Nephron (organoid): Measurements from ENCODE around the gene SNX3.

ENCODE experiments used
- H3K27ac Mint-ChIP-seq, 3 experiments: 2 replicates each; pipeline ENCODE4 v1.8.0; 2020; ENCODE audit warnings: mixed read lengths in 3 of 3, mild to moderate bottlenecking in 2 of 3, moderate library complexity in 1 of 3
- H3K27me3 Mint-ChIP-seq: 2 replicates; pipeline ENCODE4 v1.8.0; 2021; ENCODE audit warnings: low read depth, mild to moderate bottlenecking, moderate library complexity, mixed read lengths
- H3K36me3 Mint-ChIP-seq: 2 replicates; pipeline ENCODE4 v1.8.0; 2020; ENCODE audit warnings: low read depth, mixed read lengths
- H3K4me1 Mint-ChIP-seq: 2 replicates; pipeline ENCODE4 v1.8.0; 2020; ENCODE audit warnings: mixed read lengths
- H3K4me3 Mint-ChIP-seq, 3 experiments: 2 replicates each; pipeline ENCODE4 v1.8.0; 2020; ENCODE audit warnings: mild to moderate bottlenecking in 3 of 3, mixed read lengths in 3 of 3, moderate library complexity in 2 of 3
- H3K9me3 Mint-ChIP-seq: 2 replicates; pipeline ENCODE4 v1.8.0; 2020; ENCODE audit warnings: mixed read lengths
- TF ChIP-seq, protein P1 (sequence below), 3 experiments: fragments of 200-600 bp; sonication (generic); IDR thresholded peaks; one replicate each; pipeline ENCODE4 v1.5.0; 2021; ENCODE audit warnings: antibody characterized with exemption in 3 of 3; ENCODE audit not compliant: unreplicated experiment in 3 of 3

SNX3 gene

DNA sequence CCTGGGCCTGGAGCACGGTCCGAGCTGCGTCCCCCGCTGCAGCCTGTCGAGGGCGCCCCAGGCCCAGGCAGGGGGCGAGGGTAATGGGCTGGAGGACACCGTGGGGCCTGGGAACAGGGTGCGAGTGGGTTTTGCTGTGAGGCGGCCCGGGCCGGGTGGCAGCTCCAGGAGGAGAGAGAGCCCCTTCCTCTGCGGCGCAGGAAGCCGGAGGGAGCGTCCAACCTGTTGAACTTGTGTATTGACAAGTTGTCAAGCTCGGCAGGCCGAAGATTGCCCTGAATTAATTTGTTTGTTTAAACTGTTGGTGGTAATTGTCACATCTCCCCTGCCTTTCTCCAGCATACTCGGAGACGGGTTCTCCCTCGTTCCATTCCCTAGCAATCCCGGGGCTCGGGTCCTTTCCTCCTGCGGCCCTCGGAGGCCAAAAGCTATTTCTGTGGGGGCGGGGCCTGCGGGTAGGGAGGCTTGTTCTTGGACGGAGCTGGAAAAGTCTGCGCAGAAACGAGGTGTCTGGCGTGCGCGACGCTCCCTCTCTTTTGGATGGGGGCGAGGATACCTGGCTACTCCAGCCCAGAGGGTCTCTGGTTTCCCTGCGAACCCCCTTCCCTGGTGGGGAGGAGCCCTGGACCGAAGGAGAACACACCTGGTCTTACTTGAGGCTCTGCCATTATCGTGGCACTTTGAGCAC, 85.1 kb downstream of the SNX3 start:
- TF ChIP-seq, protein P1, sequence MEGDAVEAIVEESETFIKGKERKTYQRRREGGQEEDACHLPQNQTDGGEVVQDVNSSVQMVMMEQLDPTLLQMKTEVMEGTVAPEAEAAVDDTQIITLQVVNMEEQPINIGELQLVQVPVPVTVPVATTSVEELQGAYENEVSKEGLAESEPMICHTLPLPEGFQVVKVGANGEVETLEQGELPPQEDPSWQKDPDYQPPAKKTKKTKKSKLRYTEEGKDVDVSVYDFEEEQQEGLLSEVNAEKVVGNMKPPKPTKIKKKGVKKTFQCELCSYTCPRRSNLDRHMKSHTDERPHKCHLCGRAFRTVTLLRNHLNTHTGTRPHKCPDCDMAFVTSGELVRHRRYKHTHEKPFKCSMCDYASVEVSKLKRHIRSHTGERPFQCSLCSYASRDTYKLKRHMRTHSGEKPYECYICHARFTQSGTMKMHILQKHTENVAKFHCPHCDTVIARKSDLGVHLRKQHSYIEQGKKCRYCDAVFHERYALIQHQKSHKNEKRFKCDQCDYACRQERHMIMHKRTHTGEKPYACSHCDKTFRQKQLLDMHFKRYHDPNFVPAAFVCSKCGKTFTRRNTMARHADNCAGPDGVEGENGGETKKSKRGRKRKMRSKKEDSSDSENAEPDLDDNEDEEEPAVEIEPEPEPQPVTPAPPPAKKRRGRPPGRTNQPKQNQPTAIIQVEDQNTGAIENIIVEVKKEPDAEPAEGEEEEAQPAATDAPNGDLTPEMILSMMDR (IDR thresholded peaks at IDR 0.05; ENCODE audit: unreplicated experiment in 3 of 3), result no peak
- Mint-ChIP-seq H3K4me1 (peaks cover 5% of the 10 kb centered on the region), H3K27ac (no peak overlapping the region), H3K36me3 (no peaks in the 10 kb centered on the region), H3K9me3 (peaks cover 7% of the 10 kb centered on the region), H3K27me3 (peaks cover 100% of the 10 kb centered on the region), H3K4me3 (peak overlapping the region; percentile 52 to 70 (median 63))

- Mint-ChIP-seq H3K27me3 (peaks cover 100% of the 10 kb centered on the region), H3K9me3 (peaks cover 7% of the 10 kb centered on the region), H3K27ac (no peak overlapping the region), H3K36me3 (no peaks in the 10 kb centered on the region), H3K4me3 (peak overlapping the region in 2 of 3 experiments; percentile 36 to 38), H3K4me1 (peaks cover 5% of the 10 kb centered on the region)
- TF ChIP-seq, protein P1 (IDR thresholded peaks at IDR 0.05; ENCODE audit: unreplicated experiment in 3 of 3), result no peak
Observed at GRCh38 chr6:108175176-108175591, 85.7 kb downstream of the SNX3 start.

DNA sequence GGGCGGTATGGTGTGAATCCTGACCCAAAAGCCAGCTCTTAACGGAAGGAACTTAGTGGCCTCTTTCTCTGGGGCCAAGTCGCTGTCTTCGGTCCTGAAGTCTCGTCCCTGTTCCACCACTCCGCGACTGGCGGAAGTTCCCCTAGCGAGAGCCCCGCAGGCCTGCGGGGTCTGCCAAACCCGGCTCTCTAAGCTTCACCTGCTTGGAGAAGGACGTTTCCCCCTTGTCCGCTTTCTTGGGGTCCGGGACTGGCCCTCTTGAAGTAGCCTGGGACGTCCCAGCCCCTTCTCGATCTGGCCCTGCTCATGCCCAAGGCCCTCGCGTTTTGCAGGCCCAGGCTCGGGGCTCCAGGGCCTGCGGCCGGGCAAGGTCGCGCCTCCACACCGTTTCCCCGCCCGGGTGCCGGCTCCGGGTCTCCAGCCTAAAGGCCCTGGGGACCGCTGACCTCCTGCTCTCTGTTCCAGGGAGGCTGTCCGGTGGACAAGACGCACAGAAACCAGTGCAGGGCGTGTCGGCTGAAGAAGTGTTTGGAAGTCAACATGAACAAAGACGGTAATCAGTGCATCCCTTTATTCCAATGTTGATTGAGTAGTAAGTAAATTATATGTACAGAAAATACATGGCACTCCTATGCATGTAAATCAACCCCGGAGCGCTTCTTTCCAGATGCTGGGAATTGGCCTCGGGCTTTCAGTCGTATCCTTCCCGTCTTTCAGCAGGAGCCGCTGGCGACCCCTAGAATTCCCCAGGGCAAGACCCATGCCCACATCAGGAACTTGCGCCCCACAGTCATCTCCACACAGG, 86.3 kb downstream of the SNX3 start:
- peaks cover 100% of the 10 kb centered on the region for H3K27me3 Mint-ChIP-seq
- H3K4me1 Mint-ChIP-seq, result peaks cover 5% of the 10 kb centered on the region
- no peaks in the 10 kb centered on the region for H3K36me3 Mint-ChIP-seq
- TF ChIP-seq, protein P1 (IDR thresholded peaks at IDR 0.05; ENCODE audit: unreplicated experiment in 3 of 3), result no peak
- H3K9me3 Mint-ChIP-seq, result peaks cover 7% of the 10 kb centered on the region
- peak overlapping the region in 1 of 3 experiments; percentile 36 for H3K4me3 Mint-ChIP-seq
- no peak overlapping the region for H3K27ac Mint-ChIP-seq

GRCh38 chr6:108171918-108172516, 88.8 kb downstream of the SNX3 start:
- peaks cover 17% of the 10 kb centered on the region for H3K4me1 Mint-ChIP-seq
- peaks cover 7% of the 10 kb centered on the region for H3K9me3 Mint-ChIP-seq
- no peak overlapping the region for H3K4me3 Mint-ChIP-seq
- no peaks in the 10 kb centered on the region for H3K36me3 Mint-ChIP-seq
- H3K27me3 Mint-ChIP-seq, result peaks cover 100% of the 10 kb centered on the region
- TF ChIP-seq, protein P1 (IDR thresholded peaks at IDR 0.05; ENCODE audit: unreplicated experiment in 3 of 3), result no peak
- no peak overlapping the region for H3K27ac Mint-ChIP-seq

GRCh38 chr6:108171291-108171917, 89.4 kb downstream of the SNX3 start:
- Mint-ChIP-seq H3K27me3 (peaks cover 100% of the 10 kb centered on the region), H3K36me3 (no peaks in the 10 kb centered on the region), H3K27ac (no peak overlapping the region), H3K4me1 (peaks cover 20% of the 10 kb centered on the region), H3K4me3 (no peak overlapping the region), H3K9me3 (peaks cover 7% of the 10 kb centered on the region)
- TF ChIP-seq, protein P1 (IDR thresholded peaks at IDR 0.05; ENCODE audit: unreplicated experiment in 3 of 3), result no peak
